ENCODE measurements around the gene TNNI3. TPM values are rescaled to one million over a fixed set of nuclear protein-coding genes. Genes with fewer than 3 reads are reported as not detected.
"Not testable (repeated sequence)": the region's sequence is repeated elsewhere in the genome, so short reads cannot be mapped to it uniquely, and the experiment has no call there.

Gene TNNI3
- total RNA-seq, result 0.40 and 0.51 TPM in 2 replicates

GRCh38 chr19:55157064-55157908 is at the start of gene TNNI3:
Gene TNNI3 (minus strand): TSS chr19:55157732. CDS start chr19:55157589, 143 bp downstream.
- TF ChIP-seq CTCF (conservative IDR thresholded peaks at IDR 0.05; ENCODE audit: low read depth, low read length), result no peak
- H3K4me3 ChIP-seq (ENCODE audit: low read depth, low read length), result peak within 1 kb of the TSS; percentile 21
- no peak for DNase-seq (ENCODE audit: low read depth)

- peak overlapping the region; percentile 14 for H3K4me3 ChIP-seq (ENCODE audit: low read depth, low read length)
- no peak for TF ChIP-seq CTCF (conservative IDR thresholded peaks at IDR 0.05; ENCODE audit: low read depth, low read length)
- DNase-seq (ENCODE audit: low read depth), result no peak
Observed at GRCh38 chr19:55206664-55207500, 49.4 kb upstream of the TNNI3 start.

- TF ChIP-seq CTCF (conservative IDR thresholded peaks at IDR 0.05; ENCODE audit: low read depth, low read length), result peak; percentile 37
- DNase-seq (ENCODE audit: low read depth); H3K4me3 ChIP-seq (ENCODE audit: low read depth, low read length): not testable (repeated sequence)
Observed at GRCh38 chr19:55202199-55202598, 44.7 kb upstream of the TNNI3 start.

- H3K4me3 ChIP-seq (ENCODE audit: low read depth, low read length), result no peak overlapping the region
- TF ChIP-seq CTCF (conservative IDR thresholded peaks at IDR 0.05; ENCODE audit: low read depth, low read length), result no peak
- no peak for DNase-seq (ENCODE audit: low read depth)
Observed at GRCh38 chr19:55199620-55200204, 42.2 kb upstream of the TNNI3 start.

GRCh38 chr19:55198651-55199050 is 41.1 kb upstream of the TNNI3 start:
- no peak for TF ChIP-seq CTCF (conservative IDR thresholded peaks at IDR 0.05; ENCODE audit: low read depth, low read length)
- H3K4me3 ChIP-seq (ENCODE audit: low read depth, low read length), result no peak overlapping the region

GRCh38 chr19:55197528-55197927 is 40.0 kb upstream of the TNNI3 start:
- no peak for TF ChIP-seq CTCF (conservative IDR thresholded peaks at IDR 0.05; ENCODE audit: low read depth, low read length)
- no peak overlapping the region for H3K4me3 ChIP-seq (ENCODE audit: low read depth, low read length)
- DNase-seq (ENCODE audit: low read depth), result no peak

More at GRCh38 chr19:55198651-55199050, 41.1 kb upstream of the TNNI3 start:
- no peak for DNase-seq (ENCODE audit: low read depth)

All from epithelial cell of proximal tubule (primary cell).